GM19324 (cell line): ENCODE measurements around the gene ABCC4.

Experiments
- ATAC-seq: cut with Tn5 transposase; IDR thresholded peaks from one replicate; pipeline ENCODE4 v1.9.1; 2021; ENCODE audit warnings: mild to moderate bottlenecking, moderate library complexity; ENCODE audit not compliant: unreplicated experiment, low FRiP score

ABCC4 gene

DNA sequence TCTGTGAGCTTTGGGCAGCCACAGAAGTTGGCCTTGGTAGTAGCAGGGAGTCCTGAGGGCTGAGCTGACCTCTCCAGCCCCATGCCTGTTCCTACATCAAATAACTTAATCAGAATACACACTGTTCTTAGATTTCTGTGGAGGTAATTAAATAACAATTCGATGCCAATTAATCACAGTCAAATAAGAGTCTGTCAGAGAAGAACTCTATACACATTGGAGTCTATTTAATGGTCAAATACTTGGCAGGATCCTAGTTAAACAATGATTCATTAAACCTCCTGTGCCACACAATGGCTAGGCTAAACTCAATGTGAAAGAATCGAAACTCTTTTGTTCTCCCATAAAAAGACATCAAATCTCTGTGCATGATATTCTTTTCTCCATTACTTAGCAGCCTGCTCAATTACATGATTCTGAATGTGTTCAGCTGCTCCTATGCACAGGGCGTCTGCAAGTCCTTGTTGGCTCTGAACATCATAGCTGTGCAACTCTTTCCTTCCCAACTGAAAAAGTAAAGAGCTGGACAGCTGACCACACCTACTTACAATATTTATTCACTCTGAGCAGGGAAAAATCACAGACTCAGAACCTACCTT lies 173.1 kb downstream of the ABCC4 start:
- no peak for ATAC-seq

DNA sequence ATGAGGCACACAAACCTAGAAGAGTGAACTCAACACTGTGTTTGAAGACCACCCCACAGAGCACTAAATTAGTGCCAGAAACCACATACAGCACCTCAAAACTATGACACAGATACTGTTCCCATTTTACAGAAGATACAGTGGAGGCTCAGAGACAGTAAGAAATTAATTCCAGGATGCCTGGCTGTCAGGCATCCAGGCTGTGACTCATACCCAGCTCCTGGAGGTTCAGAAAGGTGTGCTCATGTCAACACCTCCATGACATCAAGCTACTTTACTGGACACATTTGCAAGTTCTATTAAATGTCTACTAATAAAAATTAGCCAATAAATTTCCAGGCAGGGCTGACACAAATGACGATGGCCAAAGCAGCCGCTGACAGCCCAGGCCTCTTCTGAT lies 176.3 kb downstream of the ABCC4 start:
- no peak for ATAC-seq

DNA sequence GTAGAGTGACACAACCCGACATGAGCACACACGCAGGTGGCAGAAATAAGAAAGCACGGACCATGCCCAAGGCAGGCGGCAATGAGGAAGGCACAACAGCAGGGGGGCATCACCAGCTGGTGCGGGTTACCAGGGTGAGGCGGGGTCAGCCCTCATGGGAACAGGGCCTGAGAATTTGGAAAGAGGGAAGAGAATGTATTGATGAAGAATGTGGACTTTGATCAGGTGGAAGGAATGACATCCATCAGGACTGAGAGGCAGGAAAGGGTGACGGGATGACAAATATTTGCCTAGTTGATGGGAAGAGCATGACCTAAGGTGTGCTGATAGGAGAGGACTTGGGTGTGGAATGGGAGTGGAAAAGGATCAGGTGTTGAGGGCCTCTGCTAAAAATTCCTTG lies 177.5 kb downstream of the ABCC4 start:
- ATAC-seq = no peak

DNA sequence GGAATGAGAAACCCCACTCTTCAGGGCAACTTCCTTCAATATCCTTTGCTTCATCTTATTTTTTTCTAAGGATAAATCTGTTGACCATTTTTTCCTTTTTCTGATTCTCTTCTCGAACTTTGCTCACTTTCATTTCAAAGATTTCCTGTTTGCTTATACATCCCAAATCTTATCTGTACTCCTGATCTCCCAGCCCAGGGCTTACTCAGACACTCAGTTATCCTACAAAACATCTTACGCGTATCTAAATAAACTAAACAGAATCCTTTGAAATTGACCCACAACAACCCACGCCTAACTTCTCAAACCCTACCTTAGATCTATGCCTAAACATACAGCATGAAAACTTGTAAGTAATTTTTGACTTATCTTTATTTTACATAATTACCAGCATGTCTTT lies 179.2 kb downstream of the ABCC4 start:
- ATAC-seq = no peak

DNA sequence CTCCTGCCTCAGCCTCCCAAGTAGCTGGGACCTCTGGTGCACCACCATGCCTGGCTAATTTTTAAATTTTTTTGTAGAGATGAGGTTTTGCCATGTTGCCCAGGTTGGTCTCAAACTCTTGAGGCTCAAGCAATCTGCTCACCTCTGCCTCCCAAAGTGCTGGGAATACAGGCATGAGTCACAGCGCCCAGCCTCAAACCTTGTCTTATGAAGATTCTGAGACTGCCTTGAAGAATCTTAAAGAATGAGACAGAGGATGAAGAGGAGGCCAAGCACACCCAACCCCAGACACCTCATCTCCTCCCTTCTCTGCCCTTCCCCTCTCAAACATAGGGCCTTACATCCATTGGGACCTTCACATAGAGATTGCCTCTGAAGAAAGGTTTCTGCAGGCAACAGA lies 179.7 kb downstream of the ABCC4 start:
- ATAC-seq = no peak

DNA sequence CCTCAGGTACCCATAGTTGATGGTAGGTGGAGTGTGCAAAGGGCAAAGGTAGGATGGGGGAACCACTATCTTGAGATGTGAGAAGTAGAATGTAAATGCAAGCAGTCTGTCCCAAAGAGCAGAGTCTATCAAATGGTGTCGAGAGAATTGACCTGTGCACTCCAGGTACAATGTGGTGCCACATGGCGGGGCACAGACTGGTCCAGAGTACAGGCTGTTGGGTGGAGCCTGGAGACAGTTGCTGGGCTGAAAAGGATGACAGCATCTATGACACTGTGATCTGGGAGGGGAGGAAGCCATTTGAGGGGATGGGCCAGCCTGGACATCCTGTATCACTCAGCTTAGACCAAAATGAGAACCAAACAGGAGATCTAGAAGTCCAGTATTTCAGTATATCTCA lies 180.6 kb downstream of the ABCC4 start:
- no peak for ATAC-seq

DNA sequence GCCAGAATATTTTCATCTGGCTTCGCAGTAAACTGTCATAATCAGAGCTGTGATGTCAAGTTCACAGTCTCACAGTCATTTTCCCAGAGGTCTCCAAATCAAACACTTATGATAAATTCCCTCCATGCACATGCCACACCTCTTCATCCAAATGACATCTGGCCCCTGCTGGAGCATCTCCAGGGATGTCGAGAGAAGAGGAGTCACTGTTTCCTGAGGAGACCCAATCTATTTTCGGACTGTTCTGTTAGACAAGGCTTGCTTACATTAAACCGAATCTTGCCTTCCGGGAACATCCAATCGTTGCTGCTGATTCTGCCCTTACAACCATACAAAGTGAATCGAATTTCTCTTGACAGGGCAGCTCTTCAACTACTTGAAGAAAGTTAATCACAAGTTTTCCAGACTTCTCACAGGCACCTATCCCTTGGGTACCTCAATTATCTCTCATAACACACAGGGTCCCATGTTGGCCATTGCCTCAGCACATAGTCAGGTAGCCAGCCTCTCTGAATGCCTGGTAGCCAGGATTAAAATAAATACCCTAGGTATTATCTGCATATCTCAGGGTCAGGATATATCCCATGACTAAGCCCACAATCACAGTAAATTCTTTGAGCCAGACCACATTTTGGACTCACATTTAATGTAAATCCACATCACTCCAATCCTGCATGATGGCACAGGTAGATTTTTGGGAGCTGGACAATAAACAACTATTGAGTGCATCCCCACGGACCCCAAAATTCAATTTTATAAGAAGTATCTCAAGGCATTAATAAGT lies 182.5 kb downstream of the ABCC4 start:
- ATAC-seq = no peak

DNA sequence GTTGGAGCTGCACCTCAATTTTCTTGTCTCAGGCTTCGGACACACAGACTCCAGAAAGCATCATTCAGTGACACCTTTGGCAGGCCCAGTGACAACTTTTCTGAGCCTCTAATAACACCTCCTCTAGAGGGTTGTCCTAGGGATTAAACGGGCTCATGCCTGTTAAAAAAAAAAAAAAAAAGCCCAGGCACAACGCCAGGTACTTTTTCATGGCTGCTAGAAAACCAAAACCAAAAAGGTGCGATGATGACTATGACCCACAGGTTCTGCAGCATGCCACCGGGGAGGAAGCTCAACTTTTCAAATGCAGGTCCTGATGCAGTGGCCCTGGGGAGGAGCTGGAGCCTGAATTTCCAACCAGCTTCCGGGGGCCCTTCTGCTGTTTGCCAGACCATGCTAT lies 184.2 kb downstream of the ABCC4 start:
- ATAC-seq = no peak

DNA sequence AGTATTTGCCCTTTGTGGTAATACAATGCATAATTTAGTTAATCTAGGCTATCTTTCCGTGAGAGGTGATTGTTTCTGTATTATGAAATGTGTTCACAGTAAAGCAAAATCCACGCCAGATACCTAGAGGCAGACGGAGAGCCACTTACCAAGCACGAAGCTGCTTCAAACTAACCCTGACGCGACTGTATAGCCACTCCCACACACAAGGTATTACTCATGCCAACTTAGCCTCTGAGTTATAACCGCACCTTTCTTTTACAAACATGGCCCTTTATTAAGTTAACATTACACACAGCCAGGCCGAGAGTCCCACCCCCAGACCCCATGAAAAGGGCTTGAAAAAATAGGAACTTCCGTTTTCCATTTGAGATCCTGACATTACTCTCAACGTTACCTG lies 185.7 kb downstream of the ABCC4 start:
- no peak for ATAC-seq

DNA sequence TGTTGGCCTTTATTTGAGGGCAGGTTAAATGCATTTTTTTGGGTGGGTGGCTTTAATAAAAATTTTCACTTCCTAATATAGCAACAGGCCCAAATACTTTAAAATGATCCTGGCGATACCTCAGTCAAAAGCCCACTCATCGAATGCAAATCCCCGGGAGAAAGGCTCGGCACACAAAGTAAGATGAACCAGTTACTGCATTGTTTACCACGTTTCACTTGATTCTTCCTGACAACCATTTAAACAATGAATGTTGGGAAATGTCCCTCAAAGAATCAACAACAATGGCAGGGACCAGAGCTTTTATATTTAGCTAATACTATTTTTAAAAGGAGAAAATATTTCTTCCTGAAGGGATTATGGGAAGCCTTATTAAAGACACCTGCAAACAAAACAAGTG lies 187.7 kb downstream of the ABCC4 start:
- ATAC-seq = no peak

DNA sequence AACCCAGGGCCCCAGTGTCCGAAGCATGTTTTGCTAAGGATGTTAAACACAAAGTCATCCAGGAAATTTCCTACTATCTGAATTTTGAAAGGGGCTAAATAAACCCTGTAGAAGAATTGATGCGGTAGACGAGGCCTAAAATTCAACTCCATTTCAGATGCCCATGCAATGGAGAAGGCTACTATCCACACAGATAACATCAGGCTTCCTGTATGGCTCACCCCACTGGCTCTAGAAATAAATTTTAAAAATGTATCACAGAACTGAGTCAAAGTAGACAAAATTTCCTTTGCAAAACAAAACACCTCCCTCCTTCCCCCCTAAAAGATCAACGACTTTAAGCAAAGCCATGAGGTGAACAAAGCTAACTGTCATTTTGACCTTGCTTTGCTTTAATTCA lies 188.4 kb downstream of the ABCC4 start:
- ATAC-seq = no peak

DNA sequence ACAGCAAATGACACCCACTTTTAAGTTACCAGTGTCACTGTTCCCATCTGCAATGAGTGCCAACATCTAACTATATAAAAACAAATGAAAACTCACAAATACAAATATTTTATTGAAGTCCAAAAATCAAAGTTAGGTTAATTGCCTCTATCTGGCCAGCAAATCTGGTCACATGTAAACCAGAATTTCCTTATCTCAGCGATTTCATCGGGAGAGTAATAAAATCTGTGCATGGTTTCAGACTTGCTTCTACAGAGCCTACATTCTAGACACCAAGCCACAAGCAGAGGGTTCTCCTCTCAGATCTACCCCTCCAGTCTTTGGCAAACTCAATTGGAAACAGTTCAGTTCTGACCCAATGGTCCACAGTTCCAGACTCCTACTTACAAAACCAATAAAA lies 189.6 kb downstream of the ABCC4 start:
- ATAC-seq = no peak

DNA sequence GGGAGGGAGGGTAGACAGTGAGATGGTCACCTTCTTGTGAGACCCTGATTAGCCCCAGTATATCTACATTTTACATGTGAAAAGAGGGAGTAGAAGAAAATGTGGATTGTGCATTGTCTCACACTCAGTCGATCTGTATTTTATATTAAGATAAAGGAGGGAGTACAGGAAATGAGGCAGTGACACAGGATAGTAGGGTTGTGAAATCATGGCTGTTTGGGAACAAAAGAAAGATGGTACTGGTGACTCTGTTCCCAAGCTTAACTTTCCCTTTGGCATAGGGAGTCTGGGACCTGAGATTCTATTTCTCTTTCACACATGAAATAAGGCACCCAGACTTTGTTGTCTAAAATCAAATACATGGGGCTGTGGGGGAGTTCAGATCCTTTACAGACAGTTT lies 194.7 kb downstream of the ABCC4 start:
- ATAC-seq = no peak

DNA sequence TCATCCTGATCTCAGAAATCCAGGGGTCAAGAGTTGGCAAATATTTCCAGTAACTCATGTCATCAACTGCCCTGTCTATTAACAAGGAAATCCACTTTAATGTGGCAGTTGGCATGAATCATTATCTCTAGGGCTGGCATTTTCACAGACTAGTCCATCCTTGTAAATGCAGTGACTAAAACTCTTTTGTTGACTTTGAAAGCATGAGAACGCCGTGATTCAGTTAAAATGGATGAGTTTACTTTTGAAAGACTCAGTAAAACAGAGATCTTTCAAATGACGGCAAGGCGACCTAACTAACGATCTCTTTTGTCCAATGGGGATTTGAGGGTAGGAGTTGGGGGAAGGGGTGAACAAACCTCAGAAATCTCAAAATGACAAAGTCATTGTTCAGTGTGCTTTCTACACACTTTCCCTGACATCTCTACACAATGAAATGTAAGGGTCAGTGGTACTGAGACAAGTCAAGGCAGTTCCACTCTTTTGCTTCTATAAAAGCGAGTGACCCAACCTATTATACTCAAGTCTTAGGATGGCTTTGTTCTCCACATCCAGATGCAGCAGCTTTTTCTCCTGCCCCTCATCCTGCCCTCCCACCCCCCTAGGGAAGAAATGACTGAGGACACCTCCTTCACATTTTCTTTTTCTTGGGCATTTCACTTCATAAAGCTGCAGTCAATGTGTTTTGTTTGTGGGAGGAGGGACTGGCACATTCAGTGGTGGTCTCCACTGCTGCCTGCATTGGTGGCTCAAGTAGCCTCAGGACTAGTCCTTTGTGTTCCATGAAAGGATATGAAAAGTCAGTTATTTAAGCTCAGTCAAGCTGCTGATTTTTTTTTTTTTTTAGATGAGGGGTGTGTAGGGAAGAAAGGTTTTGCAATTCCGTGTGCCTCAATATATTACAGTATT lies 200.5 kb downstream of the ABCC4 start:
- no peak for ATAC-seq

DNA sequence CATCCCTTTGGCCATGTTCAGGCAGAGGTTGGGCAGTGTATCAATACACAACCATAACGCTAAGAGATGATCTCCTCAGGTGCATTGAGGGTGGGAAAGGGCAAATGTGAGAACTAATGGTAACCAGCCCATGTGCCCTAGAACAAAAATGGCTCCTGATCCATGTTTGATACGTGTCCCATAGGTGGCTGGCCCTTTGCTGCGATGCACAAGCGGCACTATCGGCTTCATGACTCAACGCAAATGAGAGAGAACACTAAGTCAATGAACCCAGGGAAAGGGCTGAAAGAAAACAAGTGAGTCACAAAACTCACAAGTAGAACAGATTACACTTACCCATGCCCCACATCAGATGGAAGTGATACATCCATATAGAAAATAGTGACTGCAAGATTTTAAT lies 201.7 kb downstream of the ABCC4 start:
- no peak for ATAC-seq

DNA sequence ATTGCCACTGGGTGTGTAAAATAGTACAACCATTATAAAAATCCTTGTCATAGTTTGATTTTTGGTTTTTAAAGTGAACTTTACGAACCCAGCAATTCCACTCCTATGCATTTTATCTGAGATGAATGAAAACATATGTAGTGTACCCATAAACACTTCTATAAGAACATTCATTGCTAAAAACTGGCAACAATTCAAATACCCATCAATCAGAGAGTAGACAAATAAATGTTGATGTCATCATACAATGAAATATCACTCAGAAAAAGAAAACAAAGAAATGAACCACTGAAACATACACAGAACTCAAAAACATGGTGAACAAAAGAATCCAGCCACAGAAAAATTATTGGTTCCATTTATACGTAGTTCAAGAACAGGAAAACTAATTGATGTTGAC lies 202.3 kb downstream of the ABCC4 start:
- no peak for ATAC-seq

DNA sequence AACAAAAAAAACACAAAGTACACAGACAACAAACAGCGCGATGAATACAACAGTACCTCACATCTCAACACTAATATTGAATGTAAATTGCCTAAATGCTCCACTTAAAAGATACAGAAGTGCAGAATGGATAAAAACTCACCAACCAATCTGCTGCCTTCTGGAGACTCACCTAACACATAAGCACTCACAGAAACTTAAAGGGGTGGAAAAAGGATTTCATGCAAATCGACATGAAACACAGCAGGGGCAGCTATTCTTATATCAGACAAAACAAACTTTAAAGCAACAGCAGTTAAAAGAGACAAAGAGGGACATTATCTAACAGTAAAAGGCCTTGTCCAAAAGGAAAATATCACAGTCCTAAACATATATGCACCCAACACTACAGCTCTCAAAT lies 209.5 kb downstream of the ABCC4 start:
- peak; percentile 77 for ATAC-seq

DNA sequence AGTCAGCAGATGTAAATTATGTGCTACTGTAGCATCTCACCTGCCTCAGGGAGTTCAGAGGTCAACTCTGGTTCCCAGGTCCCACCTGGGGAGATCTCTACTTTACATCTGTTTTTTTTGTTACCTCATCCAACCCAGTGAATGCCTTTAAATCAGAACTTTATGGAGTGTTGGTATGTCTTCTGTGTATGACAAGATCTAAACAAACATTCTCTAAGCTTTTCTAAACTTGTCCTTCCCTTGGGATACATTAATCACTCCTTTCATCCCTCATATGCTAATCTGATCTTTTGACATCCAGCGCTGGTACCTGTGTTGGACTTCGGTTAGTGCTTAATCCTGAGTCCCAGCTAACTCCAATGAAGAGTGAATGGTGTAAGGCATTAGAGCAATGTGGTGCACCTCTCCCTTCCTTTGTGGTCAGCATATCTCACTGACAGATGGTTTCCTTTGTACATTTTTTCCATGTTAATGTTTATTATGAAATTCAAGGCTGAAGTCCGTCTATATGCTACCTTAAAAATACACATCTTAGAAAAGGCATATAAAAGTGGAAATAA lies 213.4 kb downstream of the ABCC4 start:
- no peak for ATAC-seq

DNA sequence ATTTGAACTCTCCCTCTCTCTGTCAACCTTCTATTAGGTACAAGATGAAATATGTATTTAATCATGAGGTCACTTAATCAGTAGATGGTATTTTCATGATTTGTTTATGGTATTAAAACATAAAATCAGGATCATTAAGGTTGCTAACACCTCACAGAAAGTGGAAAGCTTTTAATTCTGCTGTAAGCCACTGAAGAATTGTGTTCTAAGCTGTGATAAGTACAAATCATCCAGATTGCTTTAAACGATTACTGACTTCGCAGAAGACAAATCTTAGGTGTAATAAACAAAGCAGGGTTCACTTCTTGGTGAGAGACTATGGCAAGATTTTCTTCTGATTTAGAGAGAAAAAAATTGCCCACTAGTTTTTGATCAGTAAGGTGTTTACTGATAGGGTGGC lies 214.5 kb downstream of the ABCC4 start:
- no peak for ATAC-seq

DNA sequence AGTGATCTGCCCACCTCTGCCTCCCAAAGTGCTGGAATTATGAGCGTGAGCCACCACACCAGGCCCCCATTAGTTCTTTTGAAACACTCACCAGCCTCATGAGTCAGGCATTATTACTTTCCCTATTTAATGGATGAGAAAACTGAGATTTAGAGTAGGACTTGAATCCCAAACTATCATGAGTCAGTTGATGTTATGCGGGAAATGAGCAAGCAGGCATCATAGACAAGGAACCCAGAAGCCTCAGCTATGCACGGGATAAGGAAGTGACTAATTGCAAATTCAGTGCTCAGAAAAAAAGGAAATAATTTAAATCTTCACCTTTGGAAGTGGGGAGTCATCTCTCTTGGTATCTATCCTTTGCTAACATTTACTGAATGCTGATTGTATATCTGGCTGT lies 217.5 kb downstream of the ABCC4 start:
- no peak for ATAC-seq

DNA sequence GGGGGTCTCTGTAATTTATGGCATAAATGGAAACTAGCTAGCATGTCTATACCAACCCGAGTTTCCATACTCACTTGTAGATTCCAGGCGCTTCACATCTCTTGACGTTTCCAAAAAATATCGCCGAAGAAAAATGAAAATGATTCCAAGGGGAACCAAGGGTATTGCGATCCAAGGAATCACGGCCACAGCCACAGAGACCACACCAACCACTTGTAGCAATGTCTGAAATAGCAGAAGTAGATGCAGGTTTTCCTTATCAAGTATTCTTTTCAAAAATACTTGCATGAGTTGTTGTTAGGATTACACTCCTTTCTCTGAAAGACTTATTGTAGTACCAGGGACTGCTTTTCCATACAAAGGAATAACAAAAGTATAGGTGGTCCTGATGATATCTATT lies 218.2 kb downstream of the ABCC4 start:
- no peak for ATAC-seq
